GM21723 (cell line): ENCODE measurements around the gene BSN.

Experiments
- ATAC-seq: cut with Tn5 transposase; IDR thresholded peaks from one replicate; pipeline ENCODE4 v1.9.1; 2021; ENCODE audit warnings: mild to moderate bottlenecking, moderate library complexity; ENCODE audit not compliant: unreplicated experiment

The BSN gene

DNA sequence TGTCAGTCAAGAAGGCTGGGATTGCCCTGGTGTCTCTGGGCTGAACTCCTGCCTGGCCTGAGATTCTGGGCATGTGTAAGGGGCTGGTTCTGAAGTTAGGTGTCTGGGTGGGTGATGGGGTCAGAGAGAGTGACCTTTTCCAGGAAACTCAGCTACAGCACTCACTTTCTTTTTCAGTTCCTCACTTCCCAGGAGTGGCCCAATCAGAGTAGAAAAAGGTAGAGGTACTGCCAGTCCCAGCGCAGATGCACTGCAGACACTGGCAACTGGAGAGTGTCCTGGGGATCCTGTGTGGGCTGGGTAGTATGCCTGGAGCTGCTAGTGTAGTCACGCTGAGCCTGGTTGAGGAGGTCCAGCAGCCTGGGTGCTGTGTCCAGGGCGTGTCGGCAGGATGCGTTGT is 73.4 kb downstream of the BSN start:
- ATAC-seq = no peak

DNA sequence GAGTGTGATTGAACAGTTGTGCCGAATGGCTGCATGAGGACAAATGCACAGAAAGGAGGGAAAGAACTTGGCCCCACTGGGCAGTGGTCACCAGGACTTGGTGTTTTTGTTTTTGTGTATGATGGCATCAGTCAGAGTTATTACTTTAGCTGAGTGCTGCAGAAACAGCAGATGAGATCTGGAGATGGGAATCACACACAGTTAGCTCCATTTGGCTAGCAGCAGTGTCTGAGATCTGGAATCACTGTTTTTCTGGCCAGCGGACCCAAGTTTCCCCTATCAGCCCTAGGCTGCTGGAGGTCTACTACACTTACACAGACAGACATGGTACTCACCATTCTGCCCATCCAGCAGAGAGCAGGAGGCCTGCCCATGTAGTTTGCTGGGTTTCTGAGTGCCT is 74.0 kb downstream of the BSN start:
- no peak for ATAC-seq

DNA sequence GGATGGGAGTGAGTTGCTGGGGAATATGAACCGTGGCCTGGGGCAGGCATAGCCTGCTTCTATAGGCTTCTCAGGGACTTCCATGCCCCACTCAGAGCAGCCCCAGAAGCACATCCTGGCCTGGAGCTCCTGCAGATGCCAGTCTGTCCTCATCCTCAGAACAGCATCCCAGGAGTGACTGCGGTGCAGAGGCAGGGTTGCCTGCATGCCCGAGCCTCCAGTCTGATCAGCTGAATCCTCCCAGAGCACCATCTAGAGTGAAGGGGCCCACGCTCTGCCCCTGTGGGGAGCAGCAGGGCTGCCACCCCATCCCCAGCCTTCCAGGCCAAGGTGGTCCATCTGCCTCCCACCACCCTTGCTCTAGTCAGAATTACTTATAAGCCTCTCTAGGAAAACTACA is 75.2 kb downstream of the BSN start:
- no peak for ATAC-seq

GRCh38 chr3:49629866-49630265 is 75.6 kb downstream of the BSN start:
- ATAC-seq = no peak

- ATAC-seq = no peak
Measured at GRCh38 chr3:49630784-49631183, 76.5 kb downstream of the BSN start.

- ATAC-seq = no peak
Measured at GRCh38 chr3:49634736-49635135, 80.5 kb downstream of the BSN start.

DNA sequence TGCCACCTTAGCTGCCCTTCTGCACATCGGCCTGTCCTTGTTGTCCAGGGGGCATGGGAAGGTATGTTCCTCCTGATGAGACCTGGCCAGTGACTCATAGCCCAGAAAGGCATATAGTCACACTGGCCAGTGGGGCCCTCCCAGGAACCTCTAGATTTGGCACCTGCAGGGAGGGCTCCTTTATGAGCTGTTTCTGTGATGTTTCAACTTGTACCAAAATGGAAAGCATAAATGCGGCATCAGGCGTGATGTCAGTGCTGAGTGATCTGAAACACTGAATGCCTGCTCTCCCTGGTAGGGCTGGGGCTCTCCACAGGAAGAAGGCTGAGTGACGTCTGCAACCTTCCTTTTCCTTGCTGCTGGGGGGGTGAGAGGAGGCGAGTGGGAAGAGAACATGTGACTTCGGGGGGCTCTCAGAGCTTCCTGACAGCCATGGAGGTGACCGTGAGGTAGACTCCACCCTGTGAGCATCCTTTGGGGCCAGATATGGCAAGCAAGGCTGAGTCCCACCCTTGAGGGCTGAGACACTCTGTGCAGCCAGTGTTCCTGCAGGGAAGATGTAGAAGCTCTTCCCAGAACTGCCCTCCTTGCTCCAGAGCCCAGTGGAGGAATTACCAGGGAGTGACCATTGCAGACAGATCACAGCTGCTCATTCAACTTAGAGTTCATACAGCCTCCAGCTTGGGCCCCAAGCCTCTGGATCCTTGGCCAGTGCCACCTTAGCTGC is 82.8 kb downstream of the BSN start:
- no peak for ATAC-seq

- ATAC-seq = no peak
Measured at GRCh38 chr3:49638445-49638844, 84.2 kb downstream of the BSN start.

DNA sequence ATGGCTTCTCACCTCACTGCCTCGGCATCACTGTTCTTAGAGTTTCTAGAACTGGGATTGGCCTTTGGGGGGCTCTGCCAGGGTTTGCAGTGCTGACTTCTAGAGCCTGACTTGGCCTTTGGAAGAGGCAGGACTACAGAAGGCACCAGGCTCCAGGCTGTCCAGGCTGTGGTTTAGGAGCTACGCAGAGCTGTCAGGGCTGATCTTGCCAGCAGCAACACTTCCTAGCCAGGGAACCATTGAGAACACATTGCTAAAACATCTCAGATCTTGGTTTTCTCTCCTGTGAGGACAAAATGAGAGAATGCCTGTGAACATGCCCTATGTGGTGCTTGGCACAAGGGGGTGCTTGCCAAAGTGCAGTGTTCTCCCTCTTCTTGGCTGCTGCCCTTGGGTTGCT is 85.3 kb downstream of the BSN start:
- ATAC-seq = no peak

- ATAC-seq = no peak
Measured at GRCh38 chr3:49641292-49641691, 87.0 kb downstream of the BSN start.

- no peak for ATAC-seq
Measured at GRCh38 chr3:49641921-49642707, 87.8 kb downstream of the BSN start.

GRCh38 chr3:49642708-49643145 is 88.5 kb downstream of the BSN start:
- ATAC-seq = no peak

DNA sequence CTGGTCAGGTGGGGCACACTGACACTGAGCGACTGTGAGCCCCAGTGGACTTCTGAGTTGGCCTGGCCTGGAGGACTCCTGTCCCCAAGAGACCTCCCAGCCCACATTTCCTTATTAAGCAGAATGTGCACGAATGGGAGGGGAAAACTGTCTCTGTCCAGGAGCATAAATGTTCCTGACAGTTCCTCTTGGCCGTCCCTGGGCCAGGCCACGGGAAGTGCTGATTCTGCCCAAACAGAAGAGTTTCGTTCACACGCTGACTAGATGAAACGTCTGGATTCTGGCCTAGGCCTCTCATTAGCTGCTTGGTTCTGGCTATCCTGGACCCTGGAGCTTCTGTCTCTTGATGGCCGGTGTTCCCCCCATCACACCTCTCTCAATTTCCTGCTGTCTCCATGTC is 90.4 kb downstream of the BSN start:
- no peak for ATAC-seq

DNA sequence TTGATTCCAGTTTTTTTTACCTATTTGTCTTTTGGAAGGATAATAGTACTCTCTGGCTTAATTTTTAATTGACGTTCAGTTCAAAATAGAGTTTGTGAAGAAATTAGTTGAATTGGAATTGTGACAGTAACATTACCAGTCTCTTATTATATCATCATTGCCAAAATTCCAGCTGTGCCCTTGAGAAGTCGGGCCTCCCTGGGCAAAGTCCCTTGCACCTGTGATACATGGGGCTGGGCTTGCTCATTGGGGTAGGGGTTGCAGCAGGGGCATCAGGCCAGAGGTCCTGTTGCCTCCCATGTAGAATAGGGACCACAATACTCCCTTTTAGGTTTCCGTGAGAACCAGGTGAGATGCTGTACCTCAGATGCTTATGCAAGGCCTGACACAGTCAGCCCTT is 92.0 kb downstream of the BSN start:
- ATAC-seq = no peak

DNA sequence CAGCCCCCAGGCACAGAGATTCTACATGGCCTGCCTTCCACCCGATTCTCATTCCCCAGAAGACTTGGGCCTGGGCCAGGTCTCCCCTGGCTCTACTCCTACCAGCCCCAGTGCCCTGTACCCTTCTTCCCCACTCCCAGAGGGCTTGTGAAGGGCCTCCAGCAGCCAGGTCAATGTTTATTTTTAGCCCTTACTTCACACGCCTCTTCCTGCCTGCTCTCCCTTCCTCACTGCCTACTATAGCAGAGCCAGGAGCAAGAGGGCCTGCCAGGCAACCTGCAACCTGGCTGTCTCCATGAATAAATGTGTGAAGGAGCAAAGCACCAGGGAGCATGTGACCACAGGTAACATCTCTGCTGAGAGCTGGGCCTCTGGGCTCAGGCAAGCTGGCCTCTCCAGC is 93.5 kb downstream of the BSN start:
- no peak for ATAC-seq

DNA sequence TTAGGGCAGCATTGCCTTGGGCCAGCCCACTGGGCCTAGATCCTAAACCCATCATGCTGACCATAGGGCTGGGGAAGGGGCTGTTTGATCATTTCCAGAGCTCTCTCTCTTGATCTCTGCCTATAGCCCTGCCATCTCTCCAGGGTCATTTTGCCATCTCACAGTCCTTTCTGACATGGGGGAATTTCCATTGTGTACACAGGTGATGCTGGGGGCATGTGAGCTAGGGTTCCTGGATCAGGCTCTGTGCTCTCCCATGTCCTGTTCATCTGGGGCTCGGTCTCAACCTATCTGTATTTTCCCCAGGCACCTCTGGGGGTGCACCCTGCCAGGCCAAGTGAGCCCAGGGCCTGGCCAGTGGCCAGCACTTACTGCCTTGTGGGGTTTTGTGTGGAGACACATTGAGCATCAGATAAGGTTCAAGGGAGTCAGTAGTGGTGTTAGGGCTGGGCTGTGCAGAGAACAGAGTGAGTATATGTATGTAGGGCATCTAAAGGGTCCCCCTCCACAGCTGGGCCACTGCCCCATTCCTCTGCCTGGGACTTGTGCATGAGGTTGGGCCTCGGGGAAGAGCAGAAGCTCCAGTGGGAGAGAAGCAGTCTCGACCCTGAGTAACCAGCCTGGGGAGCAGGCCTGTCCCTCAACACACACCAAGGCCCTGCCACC is 94.2 kb downstream of the BSN start:
- no peak for ATAC-seq

DNA sequence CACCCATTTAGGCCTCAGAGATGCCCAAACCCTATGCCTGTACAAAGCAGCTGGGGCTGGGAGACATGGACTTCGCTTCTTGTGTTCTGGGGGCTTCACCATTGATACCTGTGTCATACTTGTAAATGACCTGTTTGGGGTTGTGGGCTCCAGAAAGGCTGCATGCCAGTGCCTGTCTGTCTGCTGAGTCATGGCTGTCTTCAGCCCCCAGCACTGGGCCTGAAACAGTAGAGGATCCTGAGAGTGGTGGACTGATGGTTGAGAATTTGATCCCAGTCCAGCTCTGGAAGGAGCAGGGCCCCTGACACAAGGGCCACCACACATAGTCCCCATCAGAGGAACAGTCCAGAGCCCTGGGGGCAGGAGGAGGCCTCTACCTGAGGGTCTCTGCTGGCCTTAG is 95.3 kb downstream of the BSN start:
- ATAC-seq = no peak

- ATAC-seq = no peak
Measured at GRCh38 chr3:49650177-49650576, 95.9 kb downstream of the BSN start.

GRCh38 chr3:49650637-49651036 is 96.4 kb downstream of the BSN start:
- no peak for ATAC-seq

GRCh38 chr3:49652218-49652902 is 98.1 kb downstream of the BSN start:
- no peak for ATAC-seq

GRCh38 chr3:49652903-49653415 is 98.7 kb downstream of the BSN start:
- no peak for ATAC-seq
